T-helper 1 cell treated with Interleukin-12 subunit alpha and Interleukin-12 subunit beta and Interleukin-4 antibody, amounts not matched to agents 30 ng/mL and 1 ng/mL, for 36 hours (primary cell): Measurements from ENCODE around the gene H3-3A. TPM values are rescaled to one million over a fixed set of nuclear protein-coding genes. Genes with fewer than 3 reads are reported as not detected.

ENCODE experiments used
- intact Hi-C: fragments of 100-400 bp; cut with micrococcal nuclease; formaldehyde crosslinking; loops from one replicate; pipeline ENCODE4 v1.15.1; 2024
- total RNA-seq: library from RNA; stranded (reverse); gene quantifications from 2 replicates; pipeline ENCODE4 v1.2.3, GENCODE V29; 2022

H3-3A gene
- total RNA-seq: 483 and 492 TPM in 2 replicates

GRCh38 chr1:226062558-226063223 is at the start of gene H3-3A:
H3-3A (plus strand) TSS chr1:226062716; CDS start chr1:226064352, 1,636 bp downstream.
- intact Hi-C loops: loop anchor here (1.0 to 5.0 kb wide), 14 partner anchors 63 to 1880 kb away; partner anchors contain the start of genes ACBD3, DEGS1, JMJD4 and LBR

- intact Hi-C loops: no loop called here
Measured at GRCh38 chr1:226017070-226017469, 45.4 kb upstream of the H3-3A start.

- intact Hi-C loops: no loop called here
Measured at GRCh38 chr1:226019572-226019971, 42.9 kb upstream of the H3-3A start.

- intact Hi-C loops: no loop called here
Measured at GRCh38 chr1:226021401-226021800, 41.1 kb upstream of the H3-3A start.

GRCh38 chr1:226021801-226022200 is 40.7 kb upstream of the H3-3A start:
- intact Hi-C loops: no loop called here

- intact Hi-C loops: no loop called here
Measured at GRCh38 chr1:226023735-226024134, 38.8 kb upstream of the H3-3A start.

- intact Hi-C loops: no loop called here
Measured at GRCh38 chr1:226026833-226027232, 35.7 kb upstream of the H3-3A start.

- intact Hi-C loops: no loop called here
Measured at GRCh38 chr1:226027538-226028217, 34.8 kb upstream of the H3-3A start.

- intact Hi-C loops: no loop called here
Measured at GRCh38 chr1:226029093-226029496, 33.4 kb upstream of the H3-3A start.

- intact Hi-C loops: no loop called here
Measured at GRCh38 chr1:226029568-226030225, 32.8 kb upstream of the H3-3A start.

- intact Hi-C loops: no loop called here
Measured at GRCh38 chr1:226033582-226033981, 28.9 kb upstream of the H3-3A start.

GRCh38 chr1:226033991-226034390 is 28.5 kb upstream of the H3-3A start:
- intact Hi-C loops: no loop called here

GRCh38 chr1:226034482-226034881 is 28.0 kb upstream of the H3-3A start:
- intact Hi-C loops: no loop called here

- intact Hi-C loops: no loop called here
Measured at GRCh38 chr1:226035915-226036314, 26.6 kb upstream of the H3-3A start.

GRCh38 chr1:226038661-226039060 is 23.9 kb upstream of the H3-3A start:
- intact Hi-C loops: no loop called here

GRCh38 chr1:226041419-226041818 is 21.1 kb upstream of the H3-3A start:
- intact Hi-C loops: no loop called here

- intact Hi-C loops: no loop called here
Measured at GRCh38 chr1:226044514-226045101, 17.9 kb upstream of the H3-3A start.

GRCh38 chr1:226046240-226046639 is 16.3 kb upstream of the H3-3A start:
- intact Hi-C loops: no loop called here

GRCh38 chr1:226047495-226047894 is 15.0 kb upstream of the H3-3A start:
- intact Hi-C loops: no loop called here

GRCh38 chr1:226048886-226049285 is 13.6 kb upstream of the H3-3A start:
- intact Hi-C loops: no loop called here

- intact Hi-C loops: no loop called here
Measured at GRCh38 chr1:226050133-226050532, 12.4 kb upstream of the H3-3A start.

GRCh38 chr1:226051365-226051764 is 11.2 kb upstream of the H3-3A start:
- intact Hi-C loops: no loop called here
